ENCODE data around the gene BANF1. TPM values are rescaled to one million over a fixed set of nuclear protein-coding genes. Genes with fewer than 3 reads are reported as not detected.

The BANF1 gene
- total RNA-seq, 1 experiment from 2014 or later: 248 TPM

DNA sequence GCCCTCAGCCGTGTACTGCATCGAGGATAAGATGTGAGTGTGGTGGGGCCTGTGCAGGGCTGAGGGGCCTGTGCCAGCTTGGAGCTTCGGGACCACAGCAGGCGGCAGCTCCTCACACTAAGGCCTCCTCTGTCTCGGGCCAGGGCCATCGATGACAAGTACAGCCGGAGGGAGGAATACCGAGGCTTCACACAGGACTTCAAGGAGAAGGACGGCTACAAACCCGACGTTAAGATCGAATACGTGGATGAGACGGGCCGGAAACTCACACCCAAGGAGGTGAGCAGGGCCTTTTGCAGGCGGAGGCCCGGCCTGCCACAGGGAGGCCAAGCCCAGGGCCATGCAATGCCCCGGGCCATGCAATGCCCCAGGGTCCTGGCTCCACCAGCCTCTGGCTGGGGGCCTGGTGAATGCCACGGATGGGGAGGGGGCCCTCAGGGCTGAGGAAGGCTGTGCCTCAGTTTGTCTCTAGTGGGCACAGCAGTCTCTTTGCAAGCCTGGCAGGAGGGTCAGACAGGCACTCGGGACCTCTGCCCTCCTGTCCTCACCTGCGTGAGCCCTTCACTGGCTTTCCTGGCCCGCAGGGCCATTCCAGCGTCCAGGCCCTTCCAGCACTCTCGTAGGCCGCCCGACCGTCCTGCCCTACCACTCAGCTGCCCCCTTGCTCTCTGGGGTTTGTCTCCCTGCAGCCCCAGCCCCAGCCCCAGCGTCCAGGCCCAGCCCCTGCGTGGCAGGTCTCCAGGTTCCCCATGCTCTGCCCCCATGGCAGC lies 24.5 kb upstream of the BANF1 start:
- H3K27ac Mint-ChIP-seq (ENCODE audit: unreplicated experiment): no peak overlapping the region
- no peak for DNase-seq
- no peak overlapping the region for H3K4me3 Mint-ChIP-seq (ENCODE audit: low read depth, unreplicated experiment)
- CTCF ChIA-PET: no interaction called here
- TF ChIP-seq, protein P1, sequence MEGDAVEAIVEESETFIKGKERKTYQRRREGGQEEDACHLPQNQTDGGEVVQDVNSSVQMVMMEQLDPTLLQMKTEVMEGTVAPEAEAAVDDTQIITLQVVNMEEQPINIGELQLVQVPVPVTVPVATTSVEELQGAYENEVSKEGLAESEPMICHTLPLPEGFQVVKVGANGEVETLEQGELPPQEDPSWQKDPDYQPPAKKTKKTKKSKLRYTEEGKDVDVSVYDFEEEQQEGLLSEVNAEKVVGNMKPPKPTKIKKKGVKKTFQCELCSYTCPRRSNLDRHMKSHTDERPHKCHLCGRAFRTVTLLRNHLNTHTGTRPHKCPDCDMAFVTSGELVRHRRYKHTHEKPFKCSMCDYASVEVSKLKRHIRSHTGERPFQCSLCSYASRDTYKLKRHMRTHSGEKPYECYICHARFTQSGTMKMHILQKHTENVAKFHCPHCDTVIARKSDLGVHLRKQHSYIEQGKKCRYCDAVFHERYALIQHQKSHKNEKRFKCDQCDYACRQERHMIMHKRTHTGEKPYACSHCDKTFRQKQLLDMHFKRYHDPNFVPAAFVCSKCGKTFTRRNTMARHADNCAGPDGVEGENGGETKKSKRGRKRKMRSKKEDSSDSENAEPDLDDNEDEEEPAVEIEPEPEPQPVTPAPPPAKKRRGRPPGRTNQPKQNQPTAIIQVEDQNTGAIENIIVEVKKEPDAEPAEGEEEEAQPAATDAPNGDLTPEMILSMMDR (IDR thresholded peaks at IDR 0.05; ENCODE audit: unreplicated experiment): no peak
- no peaks in the 10 kb centered on the region for H3K9me3 Mint-ChIP-seq (ENCODE audit: low read depth, unreplicated experiment)
- peaks cover 8% of the 10 kb centered on the region for H3K4me1 Mint-ChIP-seq (ENCODE audit: low read depth, unreplicated experiment)
- BruUV-seq (replicated peaks): no TSS peak
- H3K27me3 Mint-ChIP-seq (ENCODE audit: unreplicated experiment): no peaks in the 10 kb centered on the region
- H3K36me3 Mint-ChIP-seq (ENCODE audit: insufficient read depth, unreplicated experiment): peaks cover 63% of the 10 kb centered on the region
- intact Hi-C loops (cut with micrococcal nuclease; ENCODE audit: unreplicated experiment): no loop called here

DNA sequence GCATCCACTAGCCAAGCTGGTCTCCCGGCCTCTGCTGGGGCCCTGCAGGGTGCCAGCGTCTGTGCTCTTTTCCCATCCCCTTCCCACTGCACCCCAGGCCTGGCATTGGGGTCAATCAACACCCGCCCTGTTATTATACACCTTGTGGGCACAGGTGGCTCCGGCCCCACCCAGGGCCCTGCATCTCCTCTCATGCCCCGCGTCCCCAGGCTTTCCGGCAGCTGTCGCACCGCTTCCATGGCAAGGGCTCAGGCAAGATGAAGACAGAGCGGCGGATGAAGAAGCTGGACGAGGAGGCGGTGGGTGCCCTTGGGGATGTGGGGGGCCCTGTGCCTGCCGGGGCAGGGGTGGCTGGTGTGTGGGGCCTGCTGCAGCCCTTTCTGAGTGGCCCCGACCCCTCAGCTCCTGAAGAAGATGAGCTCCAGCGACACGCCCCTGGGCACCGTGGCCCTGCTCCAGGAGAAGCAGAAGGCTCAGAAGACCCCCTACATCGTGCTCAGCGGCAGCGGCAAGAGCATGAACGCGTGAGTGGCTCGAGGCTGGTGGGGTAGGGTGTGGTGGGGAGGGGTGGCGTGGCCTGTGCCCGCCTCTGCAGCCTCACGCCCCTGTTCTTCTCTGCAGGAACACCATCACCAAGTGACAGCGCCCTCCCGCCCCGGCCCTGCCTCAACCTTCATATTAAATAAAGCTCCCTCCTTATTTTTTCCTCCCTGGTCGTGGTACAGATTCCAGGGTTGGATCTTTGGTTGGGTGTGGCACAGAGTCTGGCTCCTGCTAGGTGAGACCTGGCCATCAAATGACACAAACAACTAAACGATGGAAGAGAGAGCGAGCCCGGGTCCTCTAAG lies 23.7 kb upstream of the BANF1 start:
- Mint-ChIP-seq H3K4me1 (ENCODE audit: low read depth, unreplicated experiment) (no peaks in the 10 kb centered on the region), H3K27me3 (ENCODE audit: unreplicated experiment) (no peaks in the 10 kb centered on the region), H3K36me3 (ENCODE audit: insufficient read depth, unreplicated experiment) (peaks cover 55% of the 10 kb centered on the region), H3K27ac (ENCODE audit: unreplicated experiment) (no peak overlapping the region), H3K4me3 (ENCODE audit: low read depth, unreplicated experiment) (no peak overlapping the region), H3K9me3 (ENCODE audit: low read depth, unreplicated experiment) (no peaks in the 10 kb centered on the region)
- BruUV-seq (replicated peaks): no TSS peak
- intact Hi-C loops (cut with micrococcal nuclease; ENCODE audit: unreplicated experiment): no loop called here
- no peak for DNase-seq
- CTCF ChIA-PET: interaction anchor here (0.5 to 1.2 kb wide), 2 partner anchors 69 to 272 kb away, joined by 3 to 5 read pairs; no protein-coding TSS in a partner anchor
- TF ChIP-seq, protein P1 (IDR thresholded peaks at IDR 0.05; ENCODE audit: unreplicated experiment): no peak

DNA sequence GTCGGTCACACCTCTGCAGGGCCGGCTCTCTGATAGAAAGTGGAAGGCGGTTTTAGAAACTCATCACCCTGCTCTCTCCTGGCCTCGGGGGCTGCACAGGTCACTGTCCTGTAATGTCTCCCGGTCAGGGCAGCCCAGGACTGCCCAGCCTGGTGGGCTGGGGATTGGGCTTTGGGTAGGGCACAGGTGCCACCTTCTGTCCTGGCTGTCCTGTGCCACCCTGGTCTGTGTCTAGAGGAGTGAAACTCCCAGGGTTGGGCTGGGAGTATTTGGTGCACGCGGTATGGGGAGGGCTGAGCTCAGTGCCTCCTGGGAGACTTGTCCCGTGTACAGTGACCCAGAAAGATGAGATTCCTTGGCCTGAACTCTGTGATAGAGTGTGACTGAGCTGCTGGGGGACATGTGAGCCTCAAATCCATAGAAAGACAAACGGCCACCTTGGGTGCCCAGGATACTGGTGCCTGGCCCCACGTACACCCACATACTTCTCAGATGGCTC lies 23.0 kb upstream of the BANF1 start:
- H3K9me3 Mint-ChIP-seq (ENCODE audit: low read depth, unreplicated experiment): no peaks in the 10 kb centered on the region
- BruUV-seq (replicated peaks): no TSS peak
- no peaks in the 10 kb centered on the region for H3K4me1 Mint-ChIP-seq (ENCODE audit: low read depth, unreplicated experiment)
- TF ChIP-seq, protein P1 (IDR thresholded peaks at IDR 0.05; ENCODE audit: unreplicated experiment): no peak
- peaks cover 53% of the 10 kb centered on the region for H3K36me3 Mint-ChIP-seq (ENCODE audit: insufficient read depth, unreplicated experiment)
- no peaks in the 10 kb centered on the region for H3K27me3 Mint-ChIP-seq (ENCODE audit: unreplicated experiment)
- no peak overlapping the region for H3K27ac Mint-ChIP-seq (ENCODE audit: unreplicated experiment)
- no peak overlapping the region for H3K4me3 Mint-ChIP-seq (ENCODE audit: low read depth, unreplicated experiment)
- CTCF ChIA-PET: interaction anchor here (0.5 to 1.2 kb wide), 2 partner anchors 70 to 273 kb away, joined by 3 to 5 read pairs; no protein-coding TSS in a partner anchor
- no peak for DNase-seq
- intact Hi-C loops (cut with micrococcal nuclease; ENCODE audit: unreplicated experiment): no loop called here

DNA sequence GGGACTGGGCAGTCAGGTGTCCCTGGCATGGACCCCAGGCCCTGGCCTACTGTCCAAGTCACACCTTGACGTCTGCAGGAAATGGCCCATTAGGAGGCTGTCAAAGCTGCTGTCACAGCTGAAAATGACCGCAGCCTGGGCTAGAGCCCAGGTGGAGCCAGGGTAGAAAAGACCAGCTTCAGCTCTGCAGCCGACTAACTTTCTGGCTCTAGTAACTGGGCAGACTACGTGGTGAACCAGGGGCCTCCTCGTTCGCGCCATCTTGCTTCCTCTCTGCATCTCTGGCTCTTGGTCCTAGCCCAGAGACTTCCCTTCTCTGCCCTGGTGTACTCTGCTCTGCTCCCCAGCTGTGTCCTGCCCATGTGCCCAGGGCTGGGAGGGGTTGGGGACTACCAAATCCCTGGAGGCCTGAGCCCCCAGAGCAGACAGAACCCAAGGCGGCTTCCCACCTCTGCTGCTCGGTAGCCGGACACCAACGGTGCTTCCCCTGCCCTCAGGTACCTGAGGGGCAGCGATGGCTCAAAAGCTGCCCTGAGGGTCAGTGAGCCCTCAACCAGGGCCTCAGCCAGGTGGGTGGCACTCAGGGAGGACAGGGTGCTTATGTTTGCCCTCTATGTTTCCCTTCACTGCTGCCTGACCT lies 21.1 kb upstream of the BANF1 start:
- H3K4me3 Mint-ChIP-seq (ENCODE audit: low read depth, unreplicated experiment): no peak overlapping the region
- no peaks in the 10 kb centered on the region for H3K4me1 Mint-ChIP-seq (ENCODE audit: low read depth, unreplicated experiment)
- no peak for DNase-seq
- no peaks in the 10 kb centered on the region for H3K9me3 Mint-ChIP-seq (ENCODE audit: low read depth, unreplicated experiment)
- no peak overlapping the region for H3K27ac Mint-ChIP-seq (ENCODE audit: unreplicated experiment)
- intact Hi-C loops (cut with micrococcal nuclease; ENCODE audit: unreplicated experiment): loop anchor here (10.0 kb wide), 1 partner anchor 96 kb away; the partner anchor contains the start of gene FIBP
- CTCF ChIA-PET: interaction anchor here (0.6 kb wide), 1 partner anchor 20 kb away, joined by 4 read pairs; no protein-coding TSS in a partner anchor
- TF ChIP-seq, protein P1 (IDR thresholded peaks at IDR 0.05; ENCODE audit: unreplicated experiment): no peak
- peaks cover 57% of the 10 kb centered on the region for H3K36me3 Mint-ChIP-seq (ENCODE audit: insufficient read depth, unreplicated experiment)
- BruUV-seq (replicated peaks): no TSS peak
- H3K27me3 Mint-ChIP-seq (ENCODE audit: unreplicated experiment): no peaks in the 10 kb centered on the region

Data from Calu3 (cell line).